ENCODE measurements around the gene CTAG1B.
"Not testable (repeated sequence)": the region's sequence is repeated elsewhere in the genome, so short reads cannot be mapped to it uniquely, and the experiment has no call there.

DNA sequence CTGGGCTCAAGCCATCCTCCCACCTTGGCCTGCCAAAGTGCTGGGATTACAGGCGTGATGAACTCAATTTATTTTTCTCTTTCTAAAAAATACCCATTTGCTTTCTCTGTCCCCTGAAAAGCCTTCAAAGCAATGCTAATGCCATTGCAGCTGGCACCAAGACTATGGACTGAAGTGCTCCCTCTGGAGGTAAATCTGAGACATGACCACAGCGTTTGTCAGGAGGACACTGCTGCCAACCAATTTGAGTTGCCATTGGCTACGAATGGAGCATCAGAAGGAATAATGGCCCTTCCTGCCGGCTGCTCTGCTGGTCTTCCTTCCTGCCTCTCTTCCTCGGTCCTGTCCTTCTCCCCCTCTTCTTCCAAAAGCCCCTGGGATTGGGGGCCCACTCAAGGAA, 44.0 kb downstream of the CTAG1B start:
- TF ChIP-seq, protein P1, sequence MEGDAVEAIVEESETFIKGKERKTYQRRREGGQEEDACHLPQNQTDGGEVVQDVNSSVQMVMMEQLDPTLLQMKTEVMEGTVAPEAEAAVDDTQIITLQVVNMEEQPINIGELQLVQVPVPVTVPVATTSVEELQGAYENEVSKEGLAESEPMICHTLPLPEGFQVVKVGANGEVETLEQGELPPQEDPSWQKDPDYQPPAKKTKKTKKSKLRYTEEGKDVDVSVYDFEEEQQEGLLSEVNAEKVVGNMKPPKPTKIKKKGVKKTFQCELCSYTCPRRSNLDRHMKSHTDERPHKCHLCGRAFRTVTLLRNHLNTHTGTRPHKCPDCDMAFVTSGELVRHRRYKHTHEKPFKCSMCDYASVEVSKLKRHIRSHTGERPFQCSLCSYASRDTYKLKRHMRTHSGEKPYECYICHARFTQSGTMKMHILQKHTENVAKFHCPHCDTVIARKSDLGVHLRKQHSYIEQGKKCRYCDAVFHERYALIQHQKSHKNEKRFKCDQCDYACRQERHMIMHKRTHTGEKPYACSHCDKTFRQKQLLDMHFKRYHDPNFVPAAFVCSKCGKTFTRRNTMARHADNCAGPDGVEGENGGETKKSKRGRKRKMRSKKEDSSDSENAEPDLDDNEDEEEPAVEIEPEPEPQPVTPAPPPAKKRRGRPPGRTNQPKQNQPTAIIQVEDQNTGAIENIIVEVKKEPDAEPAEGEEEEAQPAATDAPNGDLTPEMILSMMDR (IDR thresholded peaks at IDR 0.05): not testable (repeated sequence)
- TF ChIP-seq POLR2A (IDR thresholded peaks at IDR 0.05): not testable (repeated sequence)
